ENCODE results near the gene VPS13D.

DNA sequence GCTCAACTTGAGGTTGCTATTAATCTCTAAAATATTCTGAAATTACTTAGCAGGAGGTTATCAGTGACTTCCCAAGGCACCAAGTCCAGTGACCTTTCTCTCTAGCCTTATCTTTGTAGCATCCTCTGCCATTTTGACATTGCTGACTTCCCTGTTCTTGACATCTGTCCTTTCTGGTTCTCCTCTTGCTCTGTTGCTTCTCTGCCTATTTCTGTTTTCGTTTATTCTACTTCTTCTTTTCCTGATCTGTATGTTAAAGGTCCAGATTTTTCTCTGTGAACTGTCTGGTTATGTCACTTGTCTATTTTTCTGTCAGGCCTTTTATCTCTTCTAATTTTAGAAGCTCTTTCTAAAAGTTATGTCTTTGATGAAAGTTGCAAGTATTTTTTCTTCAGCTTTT is 178.8 kb downstream of the VPS13D start:
- TF ChIP-seq POLR2AphosphoS5 (IDR thresholded peaks at IDR 0.05; ENCODE audit: low read depth, low read length) = no peak
- TF ChIP-seq, protein P1, sequence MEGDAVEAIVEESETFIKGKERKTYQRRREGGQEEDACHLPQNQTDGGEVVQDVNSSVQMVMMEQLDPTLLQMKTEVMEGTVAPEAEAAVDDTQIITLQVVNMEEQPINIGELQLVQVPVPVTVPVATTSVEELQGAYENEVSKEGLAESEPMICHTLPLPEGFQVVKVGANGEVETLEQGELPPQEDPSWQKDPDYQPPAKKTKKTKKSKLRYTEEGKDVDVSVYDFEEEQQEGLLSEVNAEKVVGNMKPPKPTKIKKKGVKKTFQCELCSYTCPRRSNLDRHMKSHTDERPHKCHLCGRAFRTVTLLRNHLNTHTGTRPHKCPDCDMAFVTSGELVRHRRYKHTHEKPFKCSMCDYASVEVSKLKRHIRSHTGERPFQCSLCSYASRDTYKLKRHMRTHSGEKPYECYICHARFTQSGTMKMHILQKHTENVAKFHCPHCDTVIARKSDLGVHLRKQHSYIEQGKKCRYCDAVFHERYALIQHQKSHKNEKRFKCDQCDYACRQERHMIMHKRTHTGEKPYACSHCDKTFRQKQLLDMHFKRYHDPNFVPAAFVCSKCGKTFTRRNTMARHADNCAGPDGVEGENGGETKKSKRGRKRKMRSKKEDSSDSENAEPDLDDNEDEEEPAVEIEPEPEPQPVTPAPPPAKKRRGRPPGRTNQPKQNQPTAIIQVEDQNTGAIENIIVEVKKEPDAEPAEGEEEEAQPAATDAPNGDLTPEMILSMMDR (IDR thresholded peaks at IDR 0.05) = no peak

Measured in Panc1 (cell line).